RCC 7860 (cell line): Measurements from ENCODE around the gene NAP1L4.

Experiments used
- DNase-seq: peaks from one replicate; pipeline ENCODE4 v3.0.0-alpha.2; 2015; ENCODE audit warnings: low spot score
- FAIRE-seq: peaks from 2 replicates; lab custom pipeline; 2012; peaks lifted over from hg19 to GRCh38; lab: Jason Lieb, UNC

NAP1L4 gene, protein sequence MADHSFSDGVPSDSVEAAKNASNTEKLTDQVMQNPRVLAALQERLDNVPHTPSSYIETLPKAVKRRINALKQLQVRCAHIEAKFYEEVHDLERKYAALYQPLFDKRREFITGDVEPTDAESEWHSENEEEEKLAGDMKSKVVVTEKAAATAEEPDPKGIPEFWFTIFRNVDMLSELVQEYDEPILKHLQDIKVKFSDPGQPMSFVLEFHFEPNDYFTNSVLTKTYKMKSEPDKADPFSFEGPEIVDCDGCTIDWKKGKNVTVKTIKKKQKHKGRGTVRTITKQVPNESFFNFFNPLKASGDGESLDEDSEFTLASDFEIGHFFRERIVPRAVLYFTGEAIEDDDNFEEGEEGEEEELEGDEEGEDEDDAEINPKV

DNA sequence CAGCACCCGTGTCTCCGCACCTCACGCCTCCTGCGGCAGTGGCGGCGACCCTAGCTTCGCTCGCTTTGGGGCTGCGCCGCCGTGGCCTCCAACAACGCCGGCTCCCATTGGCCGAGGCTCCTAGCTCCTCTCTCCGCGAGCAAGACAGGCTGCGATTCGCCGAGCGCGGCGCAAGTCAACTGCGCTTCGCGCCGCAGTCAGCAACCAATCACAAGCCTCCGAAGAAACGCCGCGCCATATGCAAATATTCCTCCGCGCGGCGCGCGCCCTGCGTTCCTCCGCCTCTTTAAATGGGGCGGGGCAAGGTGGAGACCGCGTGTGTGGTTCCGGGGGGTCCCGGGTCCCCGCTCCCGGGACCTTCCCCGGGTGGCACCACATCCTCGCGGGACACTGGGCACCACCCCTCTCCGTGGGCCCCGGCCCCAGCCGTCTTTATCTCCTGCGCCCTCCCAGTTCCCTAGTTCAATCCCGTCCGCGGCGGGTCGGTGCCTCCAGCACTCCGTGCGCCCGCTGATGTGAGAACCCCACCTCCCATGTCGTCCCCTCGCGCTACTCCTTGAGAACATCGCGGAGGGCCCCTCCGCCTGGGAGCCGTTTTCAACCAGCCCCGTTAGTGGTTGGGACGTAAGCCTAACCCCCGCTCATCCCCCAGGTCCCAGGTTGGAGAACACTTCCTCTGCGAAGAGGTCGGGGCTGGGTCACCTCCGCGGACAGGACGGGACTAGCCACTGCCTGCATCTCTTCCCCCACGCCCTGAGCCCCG, at the start of gene NAP1L4:
Gene NAP1L4, minus strand, starts transcription at position 96 of the 763 bp plus-strand sequence. CDS start 13,109 bp downstream, outside the sequence.
- DNase-seq (peak; percentile 89), FAIRE-seq (peak; percentile 55)

- DNase-seq (no peak), FAIRE-seq (no peak)
Observed at GRCh38 chr11:3040881-3041280, 48.8 kb upstream of the NAP1L4 start.

DNA sequence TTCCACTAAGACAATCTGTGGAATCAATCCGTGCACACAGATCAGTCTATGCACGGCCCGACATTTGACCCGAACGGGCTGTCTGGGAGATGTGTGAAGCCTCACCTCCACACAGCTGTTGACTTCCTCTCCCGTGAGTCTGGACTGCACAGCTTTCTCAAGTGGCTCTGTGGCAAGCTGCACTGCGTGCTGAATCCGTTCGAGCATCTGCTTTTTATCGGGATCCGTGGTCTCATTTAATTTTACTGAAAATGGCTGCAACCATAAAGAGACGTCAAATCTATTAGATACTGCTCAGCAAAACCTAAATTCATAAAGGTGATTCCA, 45.8 kb upstream of the NAP1L4 start:
- DNase-seq (no peak), FAIRE-seq (no peak)

GRCh38 chr11:3037040-3037944, 45.2 kb upstream of the NAP1L4 start:
- DNase-seq (peak; percentile 17), FAIRE-seq (no peak)

DNA sequence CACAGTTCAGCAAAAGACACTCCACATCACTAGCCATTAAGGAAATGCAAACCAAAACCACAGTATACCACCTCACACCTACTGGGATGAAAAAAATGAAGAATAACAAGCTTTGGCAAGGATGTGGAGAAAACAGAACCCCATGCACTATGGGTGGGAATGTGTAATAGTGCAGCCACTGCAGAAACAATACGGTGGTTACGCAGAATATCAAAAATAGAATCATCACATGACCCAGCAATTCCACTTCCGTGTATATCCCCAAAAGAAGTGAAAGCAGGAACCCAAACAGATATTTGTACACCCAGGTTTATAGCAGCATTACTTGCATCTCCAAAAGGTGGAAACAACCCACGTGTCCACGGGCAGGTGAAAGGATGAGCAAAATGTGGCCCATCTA, 44.3 kb upstream of the NAP1L4 start:
- FAIRE-seq: no peak
- DNase-seq: no peak

DNA sequence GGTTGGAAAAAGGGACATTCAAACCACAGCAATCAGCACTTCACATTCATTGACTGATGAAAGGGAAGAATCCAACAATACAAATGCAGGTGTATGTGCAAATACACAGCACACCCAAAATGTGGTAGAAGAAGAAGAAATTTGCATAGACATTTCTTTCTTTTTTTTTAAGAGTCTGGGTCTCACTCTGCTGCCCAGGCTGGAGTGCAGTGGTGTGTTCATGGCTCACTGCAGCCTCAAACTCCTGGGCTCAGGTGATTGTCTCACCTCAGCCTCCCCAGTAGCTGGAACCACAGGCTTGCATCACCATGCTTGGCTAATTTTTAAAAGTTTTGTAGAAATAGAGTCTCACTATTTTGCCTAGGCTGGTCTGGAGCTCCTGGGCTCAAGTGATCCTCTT, 43.2 kb upstream of the NAP1L4 start:
- FAIRE-seq (no peak), DNase-seq (no peak)

- DNase-seq: no peak
- no peak for FAIRE-seq
Observed at GRCh38 chr11:3030289-3031070, 38.4 kb upstream of the NAP1L4 start.

DNA sequence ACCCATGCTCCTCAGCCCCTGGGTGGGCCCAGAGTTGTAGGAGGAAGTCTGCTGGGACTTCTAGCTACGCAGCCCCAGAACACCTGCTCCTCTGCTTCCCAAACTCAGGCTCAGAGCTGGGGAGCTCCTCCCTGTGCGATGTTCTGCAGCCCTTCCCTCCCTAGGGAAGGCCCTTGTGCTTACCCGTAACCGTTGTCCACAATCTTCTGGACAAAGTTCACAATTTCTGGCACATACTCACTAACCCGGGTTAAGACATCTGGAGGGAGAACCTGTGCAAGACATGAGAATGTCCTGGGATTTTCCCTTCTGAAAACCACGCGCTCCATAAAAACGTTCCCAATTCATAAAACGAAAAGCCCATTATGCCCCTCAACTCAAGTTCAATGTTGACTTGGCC, 36.7 kb upstream of the NAP1L4 start:
- FAIRE-seq (no peak), DNase-seq (no peak)

DNA sequence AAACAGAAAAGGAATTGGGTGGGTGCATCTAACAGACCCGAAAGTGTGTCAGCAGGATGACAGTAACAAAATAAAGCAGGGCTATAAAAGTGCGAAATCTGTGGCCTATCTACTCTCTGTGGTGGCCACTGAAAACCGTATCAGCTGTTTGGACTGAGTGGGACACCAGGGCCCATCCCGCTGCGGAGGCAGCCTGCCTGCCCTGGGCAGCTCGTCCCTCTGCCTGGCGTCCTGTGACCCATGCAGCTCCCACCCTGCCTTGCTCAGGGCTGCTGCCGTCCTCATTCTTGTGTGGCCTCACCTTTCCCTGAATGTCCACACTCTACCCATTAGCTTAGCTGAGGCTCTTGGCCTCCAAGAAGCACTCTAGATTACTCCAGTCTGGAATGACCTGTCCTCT, 34.7 kb upstream of the NAP1L4 start:
- FAIRE-seq: no peak
- DNase-seq: no peak

- DNase-seq: no peak
- FAIRE-seq: no peak
Observed at GRCh38 chr11:3022982-3023381, 30.9 kb upstream of the NAP1L4 start.

DNA sequence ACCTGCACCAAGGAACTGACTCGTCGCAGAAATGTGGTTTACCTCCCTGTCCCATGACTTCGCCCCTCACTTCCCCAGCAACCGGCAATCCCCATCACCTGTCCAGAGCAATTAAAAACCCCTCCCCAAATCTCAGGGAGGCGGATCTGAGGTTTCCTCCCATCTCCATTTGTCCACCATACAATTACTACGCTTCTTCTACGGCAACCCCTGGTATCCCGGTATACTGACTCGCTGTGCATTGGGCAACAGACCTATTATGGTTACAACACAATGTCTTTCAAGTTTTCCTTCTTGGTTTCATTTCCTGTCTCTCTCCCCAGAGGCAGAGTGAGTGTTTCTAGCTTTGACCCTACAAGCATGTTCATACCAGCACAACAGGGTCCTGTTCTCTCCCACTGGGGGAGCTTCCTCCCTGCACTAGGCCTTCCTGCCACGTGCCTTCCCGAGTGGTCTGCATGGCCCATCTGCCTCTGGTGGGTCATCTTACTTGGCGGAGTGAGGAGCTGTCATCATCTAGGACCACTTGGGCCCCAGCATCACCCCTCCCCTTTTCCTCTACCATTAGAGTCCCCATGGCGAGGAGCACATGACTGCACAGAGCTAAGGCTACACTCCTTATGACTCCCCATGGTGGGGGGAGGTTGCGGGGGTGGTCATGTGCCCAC, 30.3 kb upstream of the NAP1L4 start:
- FAIRE-seq: no peak

GRCh38 chr11:3021125-3021524, 29.0 kb upstream of the NAP1L4 start:
- FAIRE-seq (no peak), DNase-seq (no peak)

More for the DNA sequence above, 30.3 kb upstream of the NAP1L4 start:
- DNase-seq: peak; percentile 33

- no peak for FAIRE-seq
- no peak for DNase-seq
Observed at GRCh38 chr11:3020011-3020410, 27.9 kb upstream of the NAP1L4 start.

DNA sequence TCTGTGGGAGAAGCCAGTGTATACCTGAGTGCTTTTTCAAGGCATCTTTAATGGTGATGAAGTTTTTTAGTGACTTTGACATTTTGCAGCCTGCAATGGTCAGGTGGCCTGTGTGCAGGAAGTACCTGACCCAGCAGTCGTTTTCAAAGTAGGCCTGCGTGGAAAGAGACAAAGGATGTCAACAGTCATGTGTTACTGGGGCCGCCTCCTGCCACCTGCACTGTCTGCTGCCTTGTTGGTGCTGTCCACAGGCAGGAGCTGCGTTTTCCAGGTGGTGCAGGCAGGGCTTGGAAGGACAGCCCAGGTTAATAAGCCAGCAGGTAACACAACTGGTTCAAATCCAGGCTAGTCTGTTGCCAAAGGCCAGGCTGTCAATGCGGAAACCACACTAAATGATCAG, 26.5 kb upstream of the NAP1L4 start:
- DNase-seq (no peak), FAIRE-seq (no peak)

DNA sequence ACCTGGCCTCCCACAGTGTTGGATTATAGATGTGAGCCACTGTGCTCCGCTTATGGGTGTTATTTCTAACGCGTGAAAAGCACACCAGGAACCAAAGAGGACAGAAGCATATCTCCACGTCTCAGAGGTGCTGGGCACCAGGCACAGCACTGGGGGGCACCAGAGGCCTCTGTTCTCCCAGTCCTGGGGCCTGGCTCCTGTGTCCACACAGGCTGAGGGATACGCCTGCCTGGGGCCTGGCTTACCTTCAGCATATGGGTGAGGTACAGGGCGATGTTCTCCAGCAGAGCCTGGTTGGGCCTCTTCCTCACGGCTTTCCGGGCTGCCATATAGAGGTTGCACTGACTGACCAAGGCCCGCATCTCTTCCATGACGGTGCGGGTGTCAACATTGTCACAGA, 24.7 kb upstream of the NAP1L4 start:
- FAIRE-seq: no peak

DNA sequence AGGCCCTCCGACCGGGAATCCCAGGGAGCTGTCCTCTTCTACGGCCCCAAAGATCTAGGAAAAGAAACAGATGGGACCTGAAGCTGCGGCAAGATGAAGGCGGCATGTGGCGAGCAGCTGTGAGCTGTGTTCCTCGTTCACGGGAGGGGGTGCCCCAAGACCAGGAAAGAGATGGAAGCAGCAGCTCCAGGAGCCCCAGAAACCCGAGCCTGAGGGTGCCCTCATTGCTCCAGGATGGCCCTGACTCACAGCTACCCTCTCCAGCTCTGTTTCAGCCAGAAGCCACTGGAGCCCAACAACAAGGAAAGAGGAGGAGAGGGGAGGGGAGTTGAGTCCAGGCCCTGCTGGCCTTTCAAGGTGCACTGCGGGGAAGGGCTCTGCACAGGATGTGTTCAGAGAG, 23.7 kb upstream of the NAP1L4 start:
- DNase-seq (no peak), FAIRE-seq (no peak)

More for the DNA sequence above, 24.7 kb upstream of the NAP1L4 start:
- DNase-seq: no peak

DNA sequence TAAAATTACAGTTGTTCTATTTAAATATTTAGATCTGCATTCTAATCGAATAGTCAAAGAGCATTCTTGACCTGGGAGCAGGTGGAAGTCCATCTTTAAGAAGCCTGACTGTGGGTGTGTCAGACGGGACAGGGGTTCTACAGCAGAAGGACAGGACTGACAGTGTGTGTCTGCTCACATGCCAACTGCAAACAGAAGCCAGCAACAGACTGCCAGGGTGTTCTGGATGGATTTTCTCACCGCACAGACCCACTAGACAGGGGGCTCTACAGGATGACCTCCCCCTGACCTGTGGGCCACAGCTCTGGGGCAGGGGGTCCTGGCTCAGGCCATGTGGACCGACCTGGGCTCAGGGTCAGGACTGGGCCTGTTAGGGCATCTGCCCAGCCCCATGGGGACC, 22.8 kb upstream of the NAP1L4 start:
- DNase-seq: no peak
- FAIRE-seq: no peak

- DNase-seq (no peak), FAIRE-seq (no peak)
Observed at GRCh38 chr11:3014057-3014938, 22.2 kb upstream of the NAP1L4 start.
